ENCODE data around the gene SIK3.
"Not testable (repeated sequence)": the region's sequence is repeated elsewhere in the genome, so short reads cannot be mapped to it uniquely, and the experiment has no call there.

The SIK3 gene

GRCh38 chr11:117075186-117075585, 23.0 kb downstream of the SIK3 start:
- DNase-seq = no peak

DNA sequence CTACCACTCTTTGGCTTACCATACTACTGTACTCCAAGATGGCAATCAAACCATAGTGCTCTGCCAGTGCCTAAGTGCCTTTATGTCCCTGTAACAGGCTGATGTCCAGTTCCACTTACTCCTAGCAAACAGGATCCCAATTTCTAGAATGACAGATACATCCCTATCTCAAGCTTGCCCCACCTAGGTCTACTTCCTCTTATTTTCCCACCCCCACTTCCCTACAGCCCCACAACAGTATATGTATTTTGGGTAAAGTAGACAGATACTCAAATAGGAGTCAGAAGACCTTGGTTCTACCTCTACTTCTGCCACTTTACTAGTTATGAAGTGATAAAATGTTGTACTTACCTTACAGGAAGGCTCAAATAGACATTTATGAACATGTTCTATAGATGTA, 24.1 kb downstream of the SIK3 start:
- peak; percentile 43 to 79 (median 60) for DNase-seq

DNA sequence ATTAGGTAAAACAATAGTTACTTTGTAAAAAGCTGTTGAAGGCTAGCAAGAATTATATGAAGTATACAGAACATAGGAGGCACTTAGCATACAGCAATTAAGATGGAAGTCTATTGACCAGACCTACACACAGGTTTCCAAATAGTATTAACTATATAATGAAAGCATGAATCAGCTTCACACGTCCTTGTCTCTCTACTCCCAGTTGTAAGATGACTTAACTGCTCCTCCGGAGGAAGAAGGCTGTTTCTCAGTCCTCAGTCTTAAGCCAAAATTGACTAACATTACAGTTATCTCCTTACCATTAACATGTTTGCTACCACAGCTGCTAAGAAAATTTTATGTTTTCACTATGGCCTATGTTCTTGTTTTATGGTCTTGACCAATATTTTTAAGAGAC, 24.7 kb downstream of the SIK3 start:
- DNase-seq = peak in 3 of 4 experiments; percentile 28 to 47 (median 47)

DNA sequence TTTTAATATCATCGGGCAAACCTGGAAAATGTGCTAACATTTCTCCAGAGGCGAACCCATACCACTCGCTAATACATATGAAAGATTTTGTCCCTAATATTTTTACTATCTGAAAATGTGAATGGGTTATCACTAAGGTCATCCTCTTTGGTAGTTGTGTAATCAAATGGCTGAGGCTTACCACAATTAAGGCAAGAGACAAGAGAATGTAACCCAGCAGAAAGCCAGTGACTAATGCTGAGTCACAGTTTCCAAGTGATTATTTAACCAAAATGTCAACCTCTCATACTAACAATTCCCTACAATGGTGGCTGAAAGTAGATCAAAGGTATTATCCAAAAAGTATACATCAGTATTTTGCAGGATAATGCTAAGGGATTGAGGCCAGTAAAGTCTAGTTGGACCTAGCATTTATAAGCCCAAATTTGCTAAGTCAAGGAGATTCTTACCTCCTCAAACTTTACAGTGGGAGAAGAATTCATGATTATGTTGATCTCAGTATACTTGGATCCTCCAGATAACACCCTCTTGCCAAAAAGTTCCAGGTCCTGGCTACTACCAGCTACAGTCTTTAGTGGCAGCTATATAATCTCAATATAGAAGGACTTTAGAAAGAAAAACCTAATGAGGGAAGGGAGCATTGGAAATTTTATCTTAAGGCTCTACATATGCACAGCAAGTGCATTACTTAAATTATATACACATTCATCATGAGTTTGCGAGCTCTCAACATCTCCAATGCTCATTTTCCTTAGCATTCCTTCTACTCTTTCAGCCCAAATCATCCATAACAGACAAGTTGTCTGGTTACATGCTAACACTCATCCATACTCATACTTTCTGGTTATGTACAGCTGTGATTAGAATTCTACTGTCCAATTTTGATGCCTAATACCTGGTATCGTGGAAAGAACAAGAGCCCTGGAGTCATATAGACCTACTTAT, 25.4 kb downstream of the SIK3 start:
- peak; percentile 66 to 91 (median 78) for DNase-seq

GRCh38 chr11:117071344-117071787, 26.9 kb downstream of the SIK3 start:
- peak in 2 of 4 experiments; percentile 19 to 28 for DNase-seq

- peak in 2 of 4 experiments; percentile 37 to 54 for DNase-seq
Observed at GRCh38 chr11:117070016-117070415, 28.2 kb downstream of the SIK3 start.

DNA sequence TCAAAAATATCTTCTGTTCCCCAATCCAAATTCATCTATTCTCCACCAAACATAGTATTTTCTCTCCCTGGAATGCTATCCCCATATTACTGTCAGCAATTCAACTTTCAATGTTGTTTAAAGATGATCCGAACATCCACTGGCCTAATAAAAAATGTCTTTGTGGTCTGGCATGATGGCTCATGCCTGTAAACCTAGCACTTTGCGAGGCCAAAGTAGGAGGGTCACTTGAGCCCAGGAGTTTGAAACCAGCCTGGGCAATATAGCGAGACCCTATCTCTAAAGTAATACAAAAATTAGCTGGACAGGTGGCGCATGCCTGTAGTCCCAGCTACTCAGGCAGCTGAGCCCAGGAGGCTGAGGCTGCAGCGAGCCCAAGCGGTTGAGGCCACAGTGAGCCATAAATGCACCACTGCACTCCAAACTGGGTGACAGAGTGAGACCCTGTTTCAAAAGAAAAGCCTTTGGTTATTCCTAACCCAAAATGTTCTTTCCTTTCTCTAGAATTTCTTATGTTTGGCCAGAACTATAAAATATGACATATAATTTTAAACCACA, 29.8 kb downstream of the SIK3 start:
- no peak for DNase-seq

DNA sequence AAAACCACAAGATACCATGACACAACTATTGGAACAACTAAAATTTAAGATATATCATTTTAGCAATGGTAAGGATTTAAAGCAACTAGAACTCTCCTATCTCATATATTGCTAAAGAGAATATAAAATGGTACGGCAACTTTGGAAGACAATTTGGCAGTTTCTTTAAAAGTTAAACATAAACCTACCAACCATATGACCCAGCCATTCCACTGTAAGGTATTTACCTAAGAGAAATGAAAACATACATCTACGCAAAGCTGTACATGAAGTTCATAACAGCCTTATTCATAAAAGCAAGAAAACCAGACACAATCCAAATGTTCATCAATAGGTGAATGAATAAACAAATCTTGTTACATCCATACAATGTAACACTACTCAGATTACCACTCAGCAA, 31.3 kb downstream of the SIK3 start:
- DNase-seq = no peak

GRCh38 chr11:117064275-117064674, 34.0 kb downstream of the SIK3 start:
- peak in 2 of 4 experiments; percentile 27 to 37 for DNase-seq

- no peak for DNase-seq
Observed at GRCh38 chr11:117062498-117062897, 35.7 kb downstream of the SIK3 start.

DNA sequence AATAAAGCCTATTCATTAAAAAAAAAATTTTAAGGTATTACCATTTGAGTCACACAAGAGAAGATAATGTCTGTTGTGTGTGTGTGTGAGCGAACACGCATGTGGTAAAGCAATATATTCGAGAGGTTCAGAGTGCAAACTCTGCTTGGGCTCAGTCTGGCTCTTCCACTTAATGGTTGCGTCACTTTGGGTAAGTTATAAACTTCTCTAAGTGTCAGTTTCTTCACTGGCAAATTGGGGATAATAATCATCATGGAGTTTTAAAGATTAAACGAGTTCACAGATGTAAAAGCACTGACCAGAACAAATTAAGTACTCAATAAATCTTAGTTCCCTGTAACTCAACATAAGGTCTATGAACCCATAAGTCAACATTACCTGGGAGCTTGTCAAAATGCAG, 37.0 kb downstream of the SIK3 start:
- no peak for DNase-seq

- DNase-seq = no peak
Observed at GRCh38 chr11:117059611-117060148, 38.5 kb downstream of the SIK3 start.

DNA sequence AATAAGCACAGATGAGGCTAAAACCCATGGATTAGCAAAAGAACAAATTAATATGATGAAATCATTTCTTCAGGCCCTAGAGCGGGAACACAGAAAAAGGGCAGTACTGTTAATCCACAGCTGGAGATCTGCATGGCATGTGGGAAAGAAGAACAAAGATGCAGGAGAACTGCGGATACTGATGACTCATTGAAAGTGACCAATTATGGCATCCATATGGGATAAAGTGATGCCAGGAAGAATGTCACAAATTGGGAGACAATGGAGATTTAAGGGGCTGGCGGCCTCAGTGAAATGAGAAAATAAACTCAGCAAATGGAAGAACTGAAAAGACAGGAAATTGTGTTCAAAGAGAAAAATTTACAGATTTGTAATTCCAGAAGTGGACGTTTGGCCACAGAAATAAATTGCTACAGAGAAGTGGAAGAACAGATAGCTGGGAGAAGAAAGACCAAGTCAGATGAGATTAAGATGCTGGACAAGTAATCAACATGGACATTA, 39.4 kb downstream of the SIK3 start:
- DNase-seq = no peak

GRCh38 chr11:117057727-117058126, 40.5 kb downstream of the SIK3 start:
- DNase-seq = no peak

DNA sequence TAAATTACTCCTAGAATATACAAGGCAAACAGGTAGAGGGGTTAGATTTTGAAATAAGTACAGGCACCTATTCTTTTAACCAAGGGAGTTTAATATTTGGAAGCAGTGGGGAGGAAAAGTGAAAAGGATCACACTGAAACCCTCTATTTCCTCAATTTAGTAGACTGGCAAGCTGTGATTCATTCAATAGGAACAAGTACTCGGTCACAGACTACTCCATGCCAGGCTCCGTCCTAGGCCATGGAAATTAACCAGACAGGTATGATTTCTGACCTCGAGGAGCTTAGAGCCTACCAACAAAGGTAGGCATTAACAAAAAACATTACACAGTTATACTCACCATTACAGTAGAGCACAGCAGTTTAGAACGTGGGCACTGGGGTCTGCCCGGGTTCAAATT, 40.9 kb downstream of the SIK3 start:
- peak in 2 of 4 experiments; percentile 33 to 46 for DNase-seq

- no peak for DNase-seq
Observed at GRCh38 chr11:117055469-117055868, 42.8 kb downstream of the SIK3 start.

- DNase-seq = no peak
Observed at GRCh38 chr11:117054382-117054781, 43.8 kb downstream of the SIK3 start.

- DNase-seq = no peak
Observed at GRCh38 chr11:117052196-117053149, 45.8 kb downstream of the SIK3 start.

DNA sequence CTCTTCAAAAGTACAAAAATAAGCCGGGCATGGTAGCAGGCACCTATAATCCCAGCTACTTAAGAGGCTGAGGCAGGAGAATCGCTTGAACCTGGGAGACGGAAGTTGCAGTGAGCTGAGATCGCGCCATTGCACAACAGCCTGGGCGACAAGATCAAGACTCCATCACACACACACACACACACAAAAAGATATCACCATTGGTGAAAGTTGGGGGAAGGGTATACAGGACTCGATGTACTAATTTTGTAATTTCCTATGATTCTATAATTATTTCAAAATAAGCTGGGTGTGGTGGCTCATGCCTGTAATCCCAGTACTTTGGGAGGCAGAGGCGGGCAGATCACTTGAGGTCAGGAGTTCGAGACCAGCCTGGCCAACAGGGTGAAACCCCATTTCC, 48.1 kb downstream of the SIK3 start:
- not testable (repeated sequence) for DNase-seq

GRCh38 chr11:117046627-117047026, 51.6 kb downstream of the SIK3 start:
- DNase-seq = not testable (repeated sequence)

DNA sequence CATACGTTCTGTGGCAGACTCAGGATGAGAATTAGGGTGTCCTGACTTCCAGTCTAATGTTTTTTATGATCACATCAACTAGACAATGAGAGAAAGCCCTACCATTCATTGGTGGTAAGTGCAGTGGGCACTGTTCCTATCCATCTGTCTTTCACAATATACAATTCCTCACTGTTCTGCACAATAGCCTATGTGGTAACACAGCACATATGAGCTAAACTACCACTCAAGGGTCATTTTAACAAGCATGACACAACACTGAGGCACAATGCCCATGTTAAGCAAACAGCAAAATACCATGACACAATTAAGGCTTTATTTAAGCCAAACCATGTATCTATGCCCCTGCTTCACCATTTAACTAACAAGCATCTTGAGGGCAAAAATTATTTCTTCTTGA, 52.3 kb downstream of the SIK3 start:
- DNase-seq = peak in 3 of 4 experiments; percentile 31 to 68 (median 55)

DNA sequence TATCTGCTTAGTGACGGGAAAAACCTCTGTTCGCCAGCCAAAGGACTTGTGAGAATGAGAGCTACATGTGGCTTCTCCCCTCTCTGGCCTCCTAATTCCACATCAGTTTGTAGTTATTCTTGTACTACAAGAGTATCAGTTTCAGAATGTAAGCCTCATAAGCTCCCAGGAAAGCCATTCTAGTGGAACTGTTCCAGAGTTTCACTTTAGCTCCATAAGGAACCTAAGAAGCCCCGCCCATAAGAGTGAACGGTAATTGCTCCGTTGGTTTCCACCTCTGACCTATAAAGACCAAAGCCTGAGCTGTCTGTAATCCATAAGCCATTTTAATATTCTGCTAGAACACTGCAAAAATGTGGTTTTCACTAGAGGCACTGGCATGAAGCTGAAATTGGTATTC, 53.0 kb downstream of the SIK3 start:
- no peak for DNase-seq
